Ramos (cell line): ENCODE results near the gene MRPL37.

Experiments
- in situ Hi-C: fragments of 300-500 bp; cut with MboI; formaldehyde crosslinking; loops from one replicate; pipeline ENCODE4 v1.14.3; 2022; ENCODE audit warnings: low sequenced_read_pairs; ENCODE audit not compliant: unreplicated experiment

MRPL37 gene

GRCh38 chr1:54238353-54239034 is 38.5 kb downstream of the MRPL37 start:
- in situ Hi-C loops, result no loop called here

DNA sequence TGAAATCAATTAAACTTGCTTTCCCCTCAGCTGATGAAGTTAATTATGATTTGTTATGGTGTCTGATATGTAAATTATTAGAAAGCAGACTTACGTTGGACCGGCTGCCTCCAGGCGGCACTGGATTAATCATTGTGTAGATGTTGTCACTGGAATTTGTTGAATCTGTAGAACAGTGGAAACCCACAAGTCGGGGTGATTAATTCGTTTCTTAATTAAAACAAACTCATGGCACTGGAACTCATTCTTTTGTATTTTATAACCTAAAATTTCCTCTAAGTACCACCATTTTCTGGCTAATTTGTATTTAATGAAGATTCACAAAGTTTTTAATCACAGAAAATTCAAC is 39.0 kb downstream of the MRPL37 start:
- in situ Hi-C loops, result no loop called here

DNA sequence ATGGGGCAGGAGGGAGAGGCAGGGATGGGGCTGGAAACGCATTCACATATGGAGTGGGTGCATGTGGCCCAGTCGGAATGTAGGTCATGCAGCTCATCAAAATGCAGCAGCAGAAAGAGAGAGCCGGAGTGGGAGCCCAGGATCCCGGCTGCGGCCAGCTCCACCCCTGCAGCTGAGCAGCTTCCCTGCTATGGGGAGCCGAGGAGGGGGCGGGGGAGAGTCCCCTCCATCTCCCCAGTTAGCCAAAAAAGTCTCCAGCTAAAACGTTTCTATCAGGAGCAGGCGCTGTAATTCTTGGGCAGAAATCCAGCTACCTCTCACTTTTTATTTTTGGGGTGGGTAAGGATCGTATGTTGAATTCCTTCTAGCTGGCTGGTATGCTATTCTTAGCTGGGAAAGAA is 39.7 kb downstream of the MRPL37 start:
- in situ Hi-C loops, result no loop called here

- in situ Hi-C loops, result no loop called here
These were observed 40.9 kb downstream of the MRPL37 start for GRCh38 chr1:54240741-54241335.

DNA sequence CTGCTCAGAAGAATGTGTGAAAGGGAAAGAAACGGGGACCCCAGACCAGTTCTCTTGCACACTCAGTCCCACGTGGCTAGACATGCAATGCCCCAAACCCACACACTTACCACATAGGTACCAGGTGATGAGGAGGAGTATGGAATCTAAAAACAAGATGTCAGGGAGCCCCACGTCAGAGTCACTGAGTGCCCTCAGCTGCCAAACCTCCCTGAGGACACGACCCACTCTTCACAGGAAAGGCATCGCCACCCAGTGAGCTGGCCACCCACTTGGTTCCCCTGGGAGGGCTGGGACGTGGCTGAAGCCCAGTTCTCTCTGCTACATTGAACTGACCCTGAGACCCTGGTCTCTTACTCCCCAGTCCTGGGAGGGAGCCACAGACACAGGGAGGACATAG is 41.4 kb downstream of the MRPL37 start:
- in situ Hi-C loops, result no loop called here

GRCh38 chr1:54243022-54243421 is 43.1 kb downstream of the MRPL37 start:
- in situ Hi-C loops, result no loop called here

GRCh38 chr1:54244655-54245054 is 44.7 kb downstream of the MRPL37 start:
- in situ Hi-C loops, result no loop called here

- in situ Hi-C loops, result no loop called here
These were observed 45.5 kb downstream of the MRPL37 start for GRCh38 chr1:54245501-54245900.

GRCh38 chr1:54246116-54246721 is 46.3 kb downstream of the MRPL37 start:
- in situ Hi-C loops, result no loop called here

DNA sequence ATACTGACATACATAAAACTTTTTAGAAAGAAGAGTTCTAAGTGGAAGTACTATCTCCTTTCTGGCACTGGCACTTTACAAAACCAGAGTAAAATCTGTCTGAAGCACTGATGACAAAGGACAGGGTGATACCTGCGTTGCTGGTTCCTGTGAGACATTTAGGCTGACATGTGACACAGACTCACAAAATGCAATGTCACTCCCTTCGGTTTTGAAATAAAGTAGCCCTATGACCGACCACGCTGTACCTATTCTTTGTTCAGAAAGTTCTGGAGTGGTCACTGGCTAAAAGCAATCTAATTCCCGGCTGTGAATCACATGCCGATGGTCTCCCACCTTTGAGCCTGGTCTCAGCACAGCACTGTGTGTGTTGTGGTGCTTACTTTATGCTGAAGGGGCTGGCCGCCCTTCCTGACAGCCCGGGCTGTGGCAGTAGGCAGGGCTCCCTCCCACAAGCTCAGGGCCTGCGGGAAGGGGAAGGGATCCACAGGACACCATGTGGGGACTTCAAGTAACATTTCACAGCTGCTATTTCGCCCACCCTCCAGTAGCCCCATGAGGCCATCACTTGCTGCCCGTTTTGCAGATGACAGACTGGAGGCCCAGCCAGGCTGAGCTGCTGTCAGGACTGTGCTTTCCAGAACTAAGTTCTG is 48.0 kb downstream of the MRPL37 start:
- in situ Hi-C loops, result no loop called here

GRCh38 chr1:54248966-54249365 is 49.0 kb downstream of the MRPL37 start:
- in situ Hi-C loops, result no loop called here

GRCh38 chr1:54249819-54250435 is 50.0 kb downstream of the MRPL37 start:
- in situ Hi-C loops, result no loop called here

DNA sequence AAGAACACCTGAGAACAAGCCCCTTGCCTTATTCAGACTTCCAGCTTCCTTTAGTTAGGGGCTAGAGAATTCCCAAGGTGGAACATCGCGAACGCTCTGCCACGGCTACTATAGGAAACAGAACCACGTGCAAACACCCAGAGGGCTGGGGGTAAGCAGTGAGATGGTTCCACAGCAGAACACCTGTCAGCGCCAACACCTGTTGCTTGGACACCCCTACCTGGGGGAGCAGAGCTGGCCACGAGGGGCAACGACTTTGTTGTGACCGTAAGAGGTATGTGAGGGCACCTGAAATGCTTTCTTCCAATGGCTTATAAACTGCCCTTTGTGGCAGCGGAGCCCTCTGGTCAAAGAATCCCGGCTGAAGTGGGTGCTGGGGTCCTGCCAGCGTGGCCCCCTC is 50.7 kb downstream of the MRPL37 start:
- in situ Hi-C loops, result no loop called here

DNA sequence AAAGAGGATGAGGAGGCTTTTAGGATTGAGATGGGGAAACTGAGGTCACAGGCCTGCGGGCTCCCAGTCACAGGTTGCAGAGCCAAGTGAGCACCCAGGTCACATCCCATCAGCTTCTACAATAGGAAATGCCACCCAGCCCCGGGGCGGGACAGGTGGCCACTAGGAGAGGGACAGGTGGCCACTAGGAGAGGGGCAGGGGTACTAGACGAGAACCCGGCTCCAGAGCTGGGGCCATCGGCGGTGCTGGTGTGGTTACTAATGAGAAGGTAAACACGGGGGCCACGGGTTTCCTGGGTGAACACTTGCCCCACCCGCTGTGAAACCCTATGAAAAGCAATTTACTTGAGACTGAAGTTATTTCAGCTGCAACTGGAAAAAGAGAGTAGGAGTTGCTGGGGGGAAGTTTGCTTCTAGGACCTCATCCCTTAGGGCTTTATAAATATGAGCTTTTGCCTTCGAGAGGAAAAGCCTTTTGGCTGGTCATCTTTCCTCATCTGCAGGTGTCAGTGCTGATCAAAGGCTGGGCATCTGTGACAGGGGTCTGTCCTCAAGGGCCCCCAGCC is 52.5 kb downstream of the MRPL37 start:
- in situ Hi-C loops, result no loop called here

DNA sequence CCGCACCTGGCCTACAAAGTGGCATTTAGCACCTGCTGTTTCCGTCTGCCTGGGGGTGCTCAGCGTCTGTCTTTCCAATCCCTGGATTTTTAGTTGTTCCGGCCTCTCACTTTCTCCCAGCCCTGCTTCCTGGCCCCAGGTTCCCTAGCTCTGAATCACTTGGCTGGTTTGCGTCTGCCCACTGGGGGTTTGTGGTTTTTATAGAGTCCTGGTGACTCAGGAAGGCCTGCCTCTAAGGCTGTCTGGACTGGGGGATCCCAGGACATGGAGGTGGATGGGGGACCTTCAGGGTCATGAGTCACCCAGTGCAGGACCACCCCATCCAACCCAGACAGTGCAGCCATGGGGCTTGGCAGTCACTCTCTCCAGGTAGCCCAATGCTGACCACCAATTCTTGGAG is 53.5 kb downstream of the MRPL37 start:
- in situ Hi-C loops, result no loop called here

- in situ Hi-C loops, result no loop called here
These were observed 54.1 kb downstream of the MRPL37 start for GRCh38 chr1:54254055-54254454.

GRCh38 chr1:54255026-54255702 is 55.2 kb downstream of the MRPL37 start:
- in situ Hi-C loops, result no loop called here

GRCh38 chr1:54256522-54257345 is 56.8 kb downstream of the MRPL37 start:
- in situ Hi-C loops, result no loop called here

DNA sequence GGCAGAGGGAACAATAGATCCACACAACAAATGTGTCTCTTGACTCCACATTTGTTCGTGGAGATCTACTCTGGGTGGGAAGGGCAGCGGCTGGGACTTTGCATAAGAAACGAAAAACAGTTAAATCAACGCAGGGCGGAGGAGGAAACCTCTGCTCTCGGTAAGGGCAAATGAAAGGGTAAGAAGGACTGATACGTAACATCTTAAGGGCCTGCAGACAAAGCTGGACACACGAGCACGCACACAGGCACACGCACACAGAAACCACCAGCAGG is 57.3 kb downstream of the MRPL37 start:
- in situ Hi-C loops, result no loop called here

DNA sequence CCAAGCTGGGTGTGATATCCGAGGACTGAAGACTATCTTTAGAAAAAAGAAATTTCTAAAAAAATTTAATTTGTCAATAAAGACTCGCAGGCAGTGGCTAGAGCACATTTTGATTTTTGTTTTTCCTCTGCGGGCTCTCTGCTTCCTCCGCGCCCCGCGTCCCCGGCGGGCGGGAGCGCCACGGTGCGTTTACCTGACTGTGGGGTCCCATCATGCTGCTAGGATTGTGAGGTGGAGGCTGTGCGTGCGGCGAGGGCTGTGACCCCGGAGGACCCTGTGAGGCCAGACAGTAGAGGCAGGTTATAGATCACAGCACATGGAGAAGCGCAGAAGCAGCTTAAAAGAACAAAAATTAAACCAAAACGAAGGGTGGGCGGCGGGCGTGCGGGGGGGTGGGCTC is 57.9 kb downstream of the MRPL37 start:
- in situ Hi-C loops, result no loop called here
